Measurements from ENCODE around the gene PLXNA4.

DNA sequence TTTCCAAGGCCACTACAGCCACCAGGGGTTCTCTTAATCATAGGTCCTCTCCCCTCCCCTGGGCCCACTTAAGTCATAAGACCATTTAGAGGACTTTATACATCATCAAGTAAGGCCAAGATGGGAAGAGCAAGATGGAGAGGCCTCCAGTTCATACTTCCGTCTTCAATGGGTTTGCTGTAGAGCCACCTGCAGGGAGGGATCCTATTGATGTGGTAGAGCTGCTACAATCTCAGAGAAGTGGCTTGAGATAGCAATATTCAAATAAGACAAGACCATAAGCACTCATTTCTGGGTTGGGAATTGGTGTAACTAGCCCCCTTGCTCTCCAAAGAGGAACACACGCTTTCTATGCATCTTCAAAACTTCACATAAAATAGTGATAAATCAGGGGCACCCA is 214.2 kb downstream of the PLXNA4 start:
- no peak for TF ChIP-seq POLR2A (IDR thresholded peaks at IDR 0.05)
- TF ChIP-seq CTCF (IDR thresholded peaks at IDR 0.05): no peak

Measured in gastroesophageal sphincter (tissue), 3 donors.